Liver (tissue), 9 donors: ENCODE measurements around the gene CHCHD2. TPM values are rescaled to one million over a fixed set of nuclear protein-coding genes. Genes with fewer than 3 reads are reported as not detected.
"Not testable (repeated sequence)": the region's sequence is repeated elsewhere in the genome, so short reads cannot be mapped to it uniquely, and the experiment has no call there.

Experiments used
- DNase-seq: peaks from one replicate; pipeline ENCODE4 v3.0.0-alpha.2; 2017; ENCODE audit warnings: low spot score
- H3K27ac ChIP-seq, 2 donors: one replicate each; pipeline ENCODE4 v1.7.0; 2013; ENCODE audit warnings: inconsistent platforms in 2 of 2, low read length in 2 of 2, control low read depth in 1 of 2, low read depth in 1 of 2, mild to moderate bottlenecking in 1 of 2
- H3K27me3 ChIP-seq, 4 donors: one replicate each; pipeline versions ENCODE4 v1.6.1 to v1.7.0; 2013; ENCODE audit warnings: low read length in 3 of 4, inconsistent platforms in 1 of 4, mild to moderate bottlenecking in 1 of 4, moderate library complexity in 1 of 4; ENCODE audit not compliant: control insufficient read depth in 4 of 4, insufficient read depth in 4 of 4
- H3K36me3 ChIP-seq, 4 donors: one replicate each; pipeline versions ENCODE4 v1.6.1 to v1.7.0; 2013; ENCODE audit warnings: low read length in 3 of 4, mild to moderate bottlenecking in 3 of 4, low read depth in 1 of 4, moderate library complexity in 1 of 4; ENCODE audit not compliant: control insufficient read depth in 4 of 4, insufficient read depth in 3 of 4
- H3K4me1 ChIP-seq, 4 donors: one replicate each; pipeline versions ENCODE4 v1.6.1 to v1.7.0; 2013; ENCODE audit warnings: low read length in 3 of 4, mild to moderate bottlenecking in 3 of 4, moderate library complexity in 1 of 4; ENCODE audit not compliant: control insufficient read depth in 4 of 4, insufficient read depth in 4 of 4
- H3K4me3 ChIP-seq, 3 donors: one replicate each; pipeline versions ENCODE4 v1.6.1 to v1.7.0; 2013; ENCODE audit warnings: low read length in 3 of 3, control low read depth in 1 of 3, low read depth in 1 of 3, mild to moderate bottlenecking in 1 of 3
- H3K9ac ChIP-seq, 2 donors: one replicate each; pipeline ENCODE4 v1.7.0; 2013; ENCODE audit warnings: low read length in 2 of 2, mild to moderate bottlenecking in 2 of 2, moderate library complexity in 2 of 2, control low read depth in 1 of 2, low read depth in 1 of 2
- H3K9me3 ChIP-seq, 4 donors: one replicate each; pipeline versions ENCODE4 v1.6.1 to v1.7.0; 2013; ENCODE audit warnings: low read length in 3 of 4; ENCODE audit not compliant: control insufficient read depth in 4 of 4
- ATF3 ChIP-seq: IDR thresholded peaks from 2 replicates; pipeline ENCODE4 v1.6.1; 2016; ENCODE audit warnings: antibody characterized with exemption
- CTCF ChIP-seq: fragments of 150-350 bp; IDR thresholded peaks from 2 replicates; pipeline ENCODE4 v1.5.1; 2017; ENCODE audit warnings: improper control_type of control experiment, low read depth, low read length; ENCODE audit not compliant: missing input control
- FOXA1 ChIP-seq: IDR thresholded peaks from 2 replicates; pipeline ENCODE4 v1.6.1; 2016; ENCODE audit warnings: antibody characterized with exemption
- FOXA2 ChIP-seq: IDR thresholded peaks from 2 replicates; pipeline ENCODE4 v1.6.1; 2016; ENCODE audit warnings: antibody characterized with exemption
- GABPA ChIP-seq, 2 donors: IDR thresholded peaks in 1 of 2; conservative IDR thresholded peaks in 1 of 2; 2 replicates each; pipeline ENCODE4 v1.6.1; 2016; ENCODE audit warnings: antibody characterized with exemption in 2 of 2, mild to moderate bottlenecking in 1 of 2, moderate library complexity in 1 of 2
- HNF4A ChIP-seq, 2 donors: conservative IDR thresholded peaks; 2 replicates each; pipeline ENCODE4 v1.6.1; 2016; ENCODE audit warnings: antibody characterized with exemption in 2 of 2, mild to moderate bottlenecking in 2 of 2
- HNF4G ChIP-seq: IDR thresholded peaks from 2 replicates; pipeline ENCODE4 v1.6.1; 2016; ENCODE audit warnings: antibody characterized with exemption
- JUND ChIP-seq, 2 donors: IDR thresholded peaks; 2 replicates each; pipeline ENCODE4 v1.6.1; 2016; ENCODE audit warnings: antibody characterized with exemption in 2 of 2
- NR2F2 ChIP-seq: IDR thresholded peaks from 2 replicates; pipeline ENCODE4 v1.6.1; 2016; ENCODE audit warnings: antibody characterized with exemption
- REST ChIP-seq: IDR thresholded peaks from 2 replicates; pipeline ENCODE4 v1.6.1; 2016; ENCODE audit warnings: antibody characterized with exemption, mild to moderate bottlenecking
- RXRA ChIP-seq, 2 donors: IDR thresholded peaks; 2 replicates each; pipeline ENCODE4 v1.6.1; 2017 to 2018; ENCODE audit warnings: antibody characterized with exemption in 2 of 2, mild to moderate bottlenecking in 1 of 2
- SP1 ChIP-seq: IDR thresholded peaks from 2 replicates; pipeline ENCODE4 v1.6.1; 2018; ENCODE audit warnings: antibody characterized with exemption, mild to moderate bottlenecking
- TAF1 ChIP-seq: conservative IDR thresholded peaks from 2 replicates; pipeline ENCODE4 v1.6.1; 2016; ENCODE audit warnings: antibody characterized with exemption, mild to moderate bottlenecking
- YY1 ChIP-seq: IDR thresholded peaks from 2 replicates; pipeline ENCODE4 v1.6.1; 2016; ENCODE audit warnings: antibody characterized with exemption, mild to moderate bottlenecking
- WGBS: extraction: QIAGEN DNeasy Blood & Tissue Kit; methylation state at CpG from one replicate; pipeline ENCODE4 v1.1.7; 2013; 5-methylcytosine and 5-hydroxymethylcytosine counted together
- polyA plus RNA-seq, 2 donors: library from polyadenylated mRNA; stranded (reverse) in 1 of 2; unstranded in 1 of 2; fragments of 200-250 nt in 1 of 2; fragments of >200 nt in 1 of 2; fragmentation: Nextera tagmentation in 1 of 2; extraction: Ambion mirVana in 1 of 2; gene quantifications; one replicate each; pipeline versions ENCODE4 v1.2.1 to v1.2.3, GENCODE V29; 2013 to 2015
- total RNA-seq, 2 donors: library from RNA; depleted of rRNA; stranded (reverse); fragments of >200 nt; gene quantifications; one replicate each; pipeline ENCODE4 v1.2.3, GENCODE V29; 2014
- donor health status: healthy.
- donor health status: healthy.
- donor health status: healthy.
- donor health status: healthy.
- donor health status: healthy.

CHCHD2 gene
- total and polyA plus RNA-seq, 4 donors, result 169 to 356 (median 252) TPM

- H3K27me3 ChIP-seq, result no peaks in the 10 kb centered on the region
- no peak for DNase-seq
- peaks cover 0 to 7% (median 4%) of the 10 kb centered on the region in 4 donors for H3K36me3 ChIP-seq
- H3K27ac ChIP-seq, result no peak overlapping the region
- H3K9ac ChIP-seq, result no peak overlapping the region
- WGBS, result 46% methylated on average over 13 of the region's 13 CpGs
- H3K4me1 ChIP-seq, result peaks cover 0 to 23% (median 20%) of the 10 kb centered on the region in 4 donors
- no peak for TF ChIP-seq HNF4A (conservative IDR thresholded peaks at IDR 0.05)
- no peak for TF ChIP-seq YY1
- TF ChIP-seq ATF3, result no peak
- no peak for TF ChIP-seq NR2F2
- TF ChIP-seq JUND (IDR thresholded peaks at IDR 0.05), result no peak
- TF ChIP-seq TAF1, result no peak
- TF ChIP-seq CTCF, result no peak
- TF ChIP-seq GABPA (IDR thresholded peaks at IDR 0.05 in 1 of 2, conservative IDR thresholded peaks at IDR 0.05 in 1 of 2), result no peak
- TF ChIP-seq FOXA1, result no peak
- no peak for TF ChIP-seq FOXA2
- no peak for TF ChIP-seq RXRA (IDR thresholded peaks at IDR 0.05)
- H3K9me3 ChIP-seq, result no peaks in the 10 kb centered on the region
- H3K4me3 ChIP-seq, result no peak overlapping the region
Measured at GRCh38 chr7:56083150-56083785, 23.0 kb downstream of the CHCHD2 start.

GRCh38 chr7:56081626-56082340, 24.5 kb downstream of the CHCHD2 start:
- no peak overlapping the region for H3K4me3 ChIP-seq
- H3K4me1 ChIP-seq, result peaks cover 0 to 25% (median 20%) of the 10 kb centered on the region in 4 donors
- H3K27me3 ChIP-seq, result no peaks in the 10 kb centered on the region
- no peak overlapping the region for H3K27ac ChIP-seq
- DNase-seq, result no peak
- no peaks in the 10 kb centered on the region for H3K9me3 ChIP-seq
- WGBS, result 98% methylated on average over 29 of the region's 29 CpGs
- TF ChIP-seq RXRA (IDR thresholded peaks at IDR 0.05), result no peak
- no peak for TF ChIP-seq JUND (IDR thresholded peaks at IDR 0.05)
- TF ChIP-seq NR2F2, result no peak
- no peak for TF ChIP-seq SP1
- TF ChIP-seq CTCF, result no peak
- no peak for TF ChIP-seq ATF3
- TF ChIP-seq HNF4G, result no peak
- TF ChIP-seq FOXA2, result no peak
- no peak for TF ChIP-seq YY1
- TF ChIP-seq REST, result no peak
- no peak for TF ChIP-seq FOXA1
- H3K36me3 ChIP-seq, result peaks cover 0 to 6% (median 3%) of the 10 kb centered on the region in 4 donors
- no peak overlapping the region for H3K9ac ChIP-seq

GRCh38 chr7:56080726-56081435, 25.4 kb downstream of the CHCHD2 start:
- H3K4me3 ChIP-seq, H3K36me3 ChIP-seq, H3K27ac ChIP-seq, DNase-seq, H3K9me3 ChIP-seq, H3K27me3 ChIP-seq, H3K9ac ChIP-seq: not testable (repeated sequence)
- peaks cover 0 to 29% (median 20%) of the 10 kb centered on the region in 4 donors for H3K4me1 ChIP-seq
- 96% methylated on average over 28 of the region's 28 CpGs for WGBS
